T-cell (primary cell): ENCODE results near the gene KRT28. TPM values are rescaled to one million over a fixed set of nuclear protein-coding genes. Genes with fewer than 3 reads are reported as not detected.

Experiments used
- ATAC-seq, 4 experiments: fragments of 200-7000 bp in 3 of 4; fragments of 150-1000 bp in 1 of 4; cut with Tn5 transposase; replicated peaks in 1 of 4; 1 replicate in 3 of 4; 2 replicates in 1 of 4; pipeline ENCODE4 v1.10.0; 2021; ENCODE audit warnings: moderate library complexity in 3 of 4, mild to moderate bottlenecking in 2 of 4, moderate number of reproducible peaks in 1 of 4
- CTCF ChIA-PET, 2 donors: fragments of 300-600 bp; sonication (Branson Sonifier 250); formaldehyde crosslinking; loops; one replicate each; lab custom pipeline; 2022; ENCODE audit warnings: antibody characterized with exemption in 2 of 2; lab: Charles Lee
- POLR2A ChIA-PET, 2 donors: fragments of 300-600 bp; sonication (Branson Sonifier 250); formaldehyde crosslinking; loops; one replicate each; lab custom pipeline; 2022; ENCODE audit warnings: antibody characterized with exemption in 2 of 2; lab: Charles Lee
- DNase-seq, 35 experiments: peaks; one replicate each; pipeline versions ENCODE4 v3.0.0 to v3.0.0-alpha.2; 2013 to 2023
- H3K27ac ChIP-seq: one replicate; pipeline ENCODE4 v1.5.1; 2013; ENCODE audit warnings: low read length
- H3K27me3 ChIP-seq, 2 experiments: replicated peaks in 1 of 2; 1 replicate in 1 of 2; 2 replicates in 1 of 2; pipeline versions ENCODE4 v1.6.1 to v1.7.0; 2013; ENCODE audit warnings: low read length in 1 of 2, mixed read lengths in 1 of 2; ENCODE audit not compliant: control insufficient read depth in 2 of 2, insufficient read depth in 2 of 2; ENCODE audit errors: extremely low read depth in 1 of 2
- H3K36me3 ChIP-seq, 2 donors: 1 replicate in 1 of 2; 2 replicates in 1 of 2; pipeline versions ENCODE4 v1.6.1 to v1.7.0; 2013; ENCODE audit warnings: low read length in 1 of 2; ENCODE audit not compliant: control insufficient read depth in 2 of 2, insufficient read depth in 1 of 2; ENCODE audit errors: extremely low read depth in 1 of 2
- H3K4me1 ChIP-seq, 2 experiments: 1 replicate in 1 of 2; 2 replicates in 1 of 2; pipeline versions ENCODE4 v1.6.1 to v1.7.0; 2013; ENCODE audit warnings: low read length in 2 of 2, mixed read lengths in 1 of 2; ENCODE audit not compliant: insufficient read depth in 2 of 2, control insufficient read depth in 1 of 2; ENCODE audit errors: extremely low read depth in 1 of 2
- H3K4me3 ChIP-seq, 2 donors: 1 replicate in 1 of 2; 2 replicates in 1 of 2; pipeline versions ENCODE4 v1.5.1 to v1.7.0; 2013; ENCODE audit warnings: mild to moderate bottlenecking in 2 of 2, low read length in 1 of 2, moderate library complexity in 1 of 2; ENCODE audit not compliant: control insufficient read depth in 1 of 2; ENCODE audit errors: extremely low read depth in 1 of 2
- H3K9me3 ChIP-seq: 2 replicates; pipeline ENCODE4 v1.7.0; 2013
- H3K27ac Mint-ChIP-seq, 2 donors: one replicate each; pipeline ENCODE4 v1.8.0; 2020 to 2021; ENCODE audit warnings: mild to moderate bottlenecking in 2 of 2, mixed read lengths in 2 of 2
- H3K27me3 Mint-ChIP-seq, 2 donors: one replicate each; pipeline ENCODE4 v1.8.0; 2021 to 2022; ENCODE audit warnings: mixed read lengths in 2 of 2
- H3K36me3 Mint-ChIP-seq: one replicate; pipeline ENCODE4 v1.8.0; 2021; ENCODE audit warnings: mixed read lengths
- H3K4me1 Mint-ChIP-seq, 3 donors: one replicate each; pipeline ENCODE4 v1.8.0; 2020 to 2022; ENCODE audit warnings: mixed read lengths in 3 of 3, mild to moderate bottlenecking in 1 of 3
- H3K4me3 Mint-ChIP-seq, 3 donors: one replicate each; pipeline ENCODE4 v1.8.0; 2020 to 2022; ENCODE audit warnings: mild to moderate bottlenecking in 3 of 3, mixed read lengths in 3 of 3, moderate library complexity in 3 of 3
- H3K9me3 Mint-ChIP-seq, 3 donors: one replicate each; pipeline ENCODE4 v1.8.0; 2020 to 2022; ENCODE audit warnings: mixed read lengths in 3 of 3
- WGBS: methylation state at CpG from one replicate; pipeline ENCODE4 v1.1.5; 2013; ENCODE audit warnings: missing lambda C conversion rate; ENCODE audit not compliant: insufficient coverage; 5-methylcytosine and 5-hydroxymethylcytosine counted together
- total RNA-seq, 35 experiments: library from RNA in 6 of 35; stranded (reverse) in 6 of 35; fragments of 120-200 nt in 1 of 35; gene quantifications; one replicate each; pipeline versions ENCODE4 v1.2.1 to v1.2.4 and lab custom pipeline; 2013 to 2026

The KRT28 gene
- total RNA-seq, 5 donors from 2014 or later (not counting 1 experiment from before 2014, with no cell fraction given), result not detected

- Histone ChIP-seq H3K4me3 (no peak overlapping the region), H3K36me3 (no peaks in the 10 kb centered on the region), H3K4me1 (no peaks in the 10 kb centered on the region), H3K9me3 (no peaks in the 10 kb centered on the region), H3K27me3 (no peaks in the 10 kb centered on the region), H3K27ac (no peak overlapping the region)
- Mint-ChIP-seq H3K27ac (no peak overlapping the region), H3K4me3 (no peak overlapping the region), H3K27me3 (peaks cover 6 to 11% of the 10 kb centered on the region in 2 donors), H3K36me3 (peaks cover 28% of the 10 kb centered on the region), H3K4me1 (peaks cover 4 to 10% (median 6%) of the 10 kb centered on the region in 3 donors), H3K9me3 (peaks cover 0 to 5% (median 0%) of the 10 kb centered on the region in 3 donors)
- ChIA-PET POLR2A (no interaction called here), CTCF (no interaction called here)
- no peak for DNase-seq
- ATAC-seq, result no peak
- WGBS, result 0% methylated on average over 1 of the region's 7 CpGs
Measured at GRCh38 chr17:40827746-40828453, 28.1 kb upstream of the KRT28 start.

- peaks cover 0 to 4% of the 10 kb centered on the region in 2 experiments for H3K27me3 ChIP-seq
- ATAC-seq (no peak), DNase-seq (no peak)
- Mint-ChIP-seq H3K27ac (no peak overlapping the region), H3K4me1 (peaks cover 4 to 11% (median 6%) of the 10 kb centered on the region in 3 donors), H3K4me3 (no peak overlapping the region), H3K36me3 (peaks cover 34% of the 10 kb centered on the region), H3K9me3 (peaks cover 0 to 5% (median 0%) of the 10 kb centered on the region in 3 donors), H3K27me3 (peaks cover 6 to 11% of the 10 kb centered on the region in 2 donors)
- no peaks in the 10 kb centered on the region for H3K4me1 ChIP-seq
- WGBS, result no CpG with 5 or more reads among the region's 2 CpGs
- H3K27ac ChIP-seq, result no peak overlapping the region
- POLR2A ChIA-PET, result no interaction called here
- H3K36me3 ChIP-seq, result peaks cover 0 to 5% of the 10 kb centered on the region in 2 donors
- H3K4me3 ChIP-seq, result no peak overlapping the region
- no peaks in the 10 kb centered on the region for H3K9me3 ChIP-seq
- CTCF ChIA-PET, result no interaction called here
Measured at GRCh38 chr17:40825599-40825998, 25.8 kb upstream of the KRT28 start.

GRCh38 chr17:40824015-40824832 is 24.5 kb upstream of the KRT28 start:
- no peaks in the 10 kb centered on the region for H3K9me3 ChIP-seq
- Mint-ChIP-seq H3K27ac (no peak overlapping the region), H3K9me3 (peaks cover 0 to 6% (median 0%) of the 10 kb centered on the region in 3 donors), H3K36me3 (peaks cover 33% of the 10 kb centered on the region), H3K27me3 (peaks cover 6 to 13% of the 10 kb centered on the region in 2 donors), H3K4me1 (peaks cover 16 to 25% (median 18%) of the 10 kb centered on the region in 3 donors), H3K4me3 (no peak overlapping the region)
- CTCF ChIA-PET, result interaction anchor here in 1 of 2 donors (0.6 kb wide), 1 partner anchor 1593 kb away, joined by 9 read pairs; no protein-coding TSS in a partner anchor
- H3K4me1 ChIP-seq, result peaks cover 4 to 6% of the 10 kb centered on the region in 2 experiments
- peaks cover 0 to 5% of the 10 kb centered on the region in 2 donors for H3K36me3 ChIP-seq
- no peak overlapping the region for H3K27ac ChIP-seq
- no peak overlapping the region for H3K4me3 ChIP-seq
- DNase-seq (no peak), ATAC-seq (no peak)
- POLR2A ChIA-PET, result no interaction called here
- WGBS, result no CpG with 5 or more reads among the region's 1 CpG
- H3K27me3 ChIP-seq, result peaks cover 0 to 4% of the 10 kb centered on the region in 2 experiments

GRCh38 chr17:40822132-40822812 is 22.5 kb upstream of the KRT28 start, which contains the start of gene KRT10:
TSS of gene KRT10 (minus strand) at chr17:40822614. CDS start at chr17:40822585, 29 bp downstream.
- Histone ChIP-seq H3K27ac (no peak within 1 kb of the TSS), H3K27me3 (peaks cover 0 to 4% of the 10 kb centered on the region in 2 experiments), H3K36me3 (peaks cover 0 to 7% of the 10 kb centered on the region in 2 donors), H3K9me3 (no peaks in the 10 kb centered on the region), H3K4me1 (peaks cover 6 to 10% of the 10 kb centered on the region in 2 experiments), H3K4me3 (no peak within 1 kb of the TSS)
- Mint-ChIP-seq H3K27ac (no peak within 1 kb of the TSS), H3K9me3 (peaks cover 0 to 6% (median 0%) of the 10 kb centered on the region in 3 donors), H3K36me3 (peaks cover 34% of the 10 kb centered on the region), H3K27me3 (peaks cover 6 to 13% of the 10 kb centered on the region in 2 donors), H3K4me3 (no peak within 1 kb of the TSS), H3K4me1 (peaks cover 20 to 28% (median 26%) of the 10 kb centered on the region in 3 donors)
- 72% methylated on average over 5 of the region's 7 CpGs for WGBS
- DNase-seq, result no peak
- POLR2A ChIA-PET, result interaction anchor here in 1 of 2 donors (0.6 kb wide), 1 partner anchor 1106 kb away, joined by 3 read pairs; no protein-coding TSS in a partner anchor
- CTCF ChIA-PET, result interaction anchor here in 1 of 2 donors (0.6 to 0.9 kb wide), 2 partner anchors 62 to 841 kb away, joined by 3 to 14 read pairs; no protein-coding TSS in a partner anchor
- no peak for ATAC-seq

- POLR2A ChIA-PET, result no interaction called here
- peaks cover 41% of the 10 kb centered on the region for H3K36me3 Mint-ChIP-seq
Measured at GRCh38 chr17:40821536-40821935, 21.8 kb upstream of the KRT28 start.

More at GRCh38 chr17:40821536-40821935, 21.8 kb upstream of the KRT28 start:
- DNase-seq, result no peak
- Mint-ChIP-seq H3K27ac (no peak overlapping the region), H3K9me3 (peaks cover 0 to 6% (median 0%) of the 10 kb centered on the region in 3 donors), H3K27me3 (peaks cover 6 to 13% of the 10 kb centered on the region in 2 donors), H3K4me3 (no peak overlapping the region), H3K4me1 (peaks cover 20 to 31% (median 27%) of the 10 kb centered on the region in 3 donors)
- Histone ChIP-seq H3K4me3 (no peak overlapping the region), H3K4me1 (peaks cover 6 to 10% of the 10 kb centered on the region in 2 experiments), H3K27me3 (peaks cover 0 to 4% of the 10 kb centered on the region in 2 experiments), H3K27ac (no peak overlapping the region), H3K36me3 (peaks cover 0 to 10% of the 10 kb centered on the region in 2 donors), H3K9me3 (no peaks in the 10 kb centered on the region)
- no peak for ATAC-seq
- CTCF ChIA-PET, result no interaction called here
